GM19043 (cell line): ENCODE measurements around the gene TPRG1L.

ENCODE experiments used
- ATAC-seq: cut with Tn5 transposase; IDR thresholded peaks from one replicate; pipeline ENCODE4 v1.9.1; 2021; ENCODE audit warnings: low read depth; ENCODE audit not compliant: unreplicated experiment

Gene TPRG1L

GRCh38 chr1:3676581-3677470, 52.0 kb downstream of the TPRG1L start:
- ATAC-seq = peak; percentile 65

DNA sequence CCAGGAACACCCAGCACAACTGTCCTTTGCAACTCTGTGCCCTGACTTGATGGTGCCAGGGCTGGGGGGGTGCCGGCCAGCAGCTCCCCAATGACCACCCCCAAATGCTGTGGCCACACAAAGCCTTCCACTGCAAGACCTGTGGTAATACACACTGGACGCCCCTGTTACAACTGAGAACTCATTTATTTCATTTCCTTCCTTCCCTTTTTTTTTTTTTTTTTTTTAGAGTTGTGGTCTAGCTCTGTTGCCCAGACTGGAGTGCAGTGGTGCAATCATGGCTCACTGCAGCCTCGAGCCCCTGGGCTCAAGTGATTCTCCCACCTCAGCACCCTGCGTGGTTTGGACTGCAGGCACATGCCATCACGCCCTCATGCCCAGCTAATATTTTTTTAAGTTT, 52.7 kb downstream of the TPRG1L start:
- ATAC-seq = peak; percentile 23

DNA sequence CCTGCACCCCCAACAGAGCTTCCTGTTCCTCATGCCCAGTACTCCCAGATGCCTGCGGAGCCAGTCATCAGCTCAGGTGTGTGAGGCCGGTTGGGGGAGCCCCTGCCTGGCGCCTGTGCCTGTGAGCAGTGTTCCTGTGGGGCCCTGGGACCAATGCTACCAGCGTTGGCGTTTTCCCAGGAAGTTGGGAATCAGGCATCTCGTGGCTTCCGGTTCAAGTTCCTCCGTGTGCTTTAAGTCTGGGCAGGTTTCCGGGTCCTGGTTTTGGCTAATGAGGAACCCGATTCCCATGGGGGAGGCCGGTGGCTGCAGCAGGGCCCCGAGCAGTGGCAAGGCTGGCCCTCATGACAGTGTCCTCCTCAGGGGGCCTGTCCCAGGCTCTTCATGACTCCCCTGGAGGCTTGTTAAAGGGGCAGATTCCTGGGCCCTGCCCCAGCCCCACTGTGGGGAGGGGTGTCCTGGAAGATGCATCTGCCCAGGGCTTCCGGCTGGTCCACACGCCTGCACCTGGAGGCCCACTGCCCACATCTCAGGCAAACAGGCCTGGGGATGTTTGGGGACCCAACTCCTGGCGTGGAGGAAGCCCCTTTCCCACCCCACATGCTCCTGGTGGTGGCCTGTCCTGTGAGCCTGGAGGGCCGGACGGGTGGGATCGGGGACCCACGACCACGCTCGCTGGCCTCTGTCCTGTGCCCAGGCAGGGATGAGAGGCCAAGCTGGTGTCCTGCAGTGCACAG, 53.7 kb downstream of the TPRG1L start:
- ATAC-seq = no peak

- no peak for ATAC-seq
Observed at GRCh38 chr1:3679098-3679555, 54.3 kb downstream of the TPRG1L start.
